Loucy (cell line): ENCODE data around the gene XRCC1.

Source experiments
- H2AFZ ChIP-seq: fragments of 200-600 bp; sonication (generic); 2 replicates; pipeline ENCODE4 v1.6.0; 2016; ENCODE audit warnings: antibody characterized with exemption, mild to moderate bottlenecking, low read length, moderate library complexity
- H3F3A ChIP-seq: fragments of 200-600 bp; 2 replicates; pipeline ENCODE4 v1.6.0; 2016; ENCODE audit warnings: antibody characterized with exemption, low read depth, mild to moderate bottlenecking
- H3K27me3 ChIP-seq: fragments of 200-600 bp; sonication (generic); 2 replicates; pipeline ENCODE4 v1.6.1; 2014; ENCODE audit warnings: low read length, mild to moderate bottlenecking; ENCODE audit not compliant: insufficient read depth, poor library complexity, severe bottlenecking
- H3K36me3 ChIP-seq: fragments of 200-600 bp; sonication (generic); 2 replicates; pipeline ENCODE4 v1.6.1; 2016; ENCODE audit warnings: low read length; ENCODE audit not compliant: insufficient read depth
- H3K4me1 ChIP-seq: fragments of 200-600 bp; sonication (generic); 2 replicates; pipeline ENCODE4 v1.5.1; 2014; ENCODE audit warnings: low read length, mild to moderate bottlenecking; ENCODE audit not compliant: insufficient read depth, poor library complexity, severe bottlenecking
- H3K4me2 ChIP-seq: fragments of 200-600 bp; sonication (generic); 2 replicates; pipeline ENCODE4 v1.6.0; 2014; ENCODE audit warnings: antibody characterized with exemption, low read length, low read depth, mild to moderate bottlenecking; ENCODE audit not compliant: poor library complexity, severe bottlenecking
- H3K4me3 ChIP-seq: fragments of 200-600 bp; sonication (generic); 2 replicates; pipeline ENCODE4 v1.5.1; 2014; ENCODE audit warnings: low read length, mild to moderate bottlenecking, mixed read lengths; ENCODE audit not compliant: poor library complexity, severe bottlenecking
- H3K79me2 ChIP-seq: fragments of 200-600 bp; sonication (generic); 2 replicates; pipeline ENCODE4 v1.6.1; 2014; ENCODE audit warnings: low read length; ENCODE audit not compliant: insufficient read depth
- H3K9ac ChIP-seq: fragments of 200-600 bp; sonication (generic); 2 replicates; pipeline ENCODE4 v1.6.0; 2014; ENCODE audit warnings: mild to moderate bottlenecking, low read depth, low read length, moderate library complexity; ENCODE audit not compliant: poor library complexity, severe bottlenecking
- H3K9me2 ChIP-seq: fragments of 200-600 bp; sonication (generic); replicated peaks from 2 replicates; pipeline ENCODE4 v1.6.1; 2016; ENCODE audit warnings: low read depth, low read length, mixed read lengths
- H3K9me3 ChIP-seq: fragments of 200-600 bp; sonication (generic); 2 replicates; pipeline ENCODE4 v1.6.1; 2014; ENCODE audit warnings: mild to moderate bottlenecking, antibody characterized with exemption, low read length, low read depth; ENCODE audit not compliant: insufficient read depth
- H4K20me1 ChIP-seq: fragments of 200-600 bp; sonication (generic); 2 replicates; pipeline ENCODE4 v1.6.0; 2014; ENCODE audit warnings: antibody characterized with exemption, low read length, mild to moderate bottlenecking; ENCODE audit not compliant: insufficient read depth, poor library complexity, severe bottlenecking
- CTCF ChIP-seq: fragments of 200-600 bp; sonication (generic); conservative IDR thresholded peaks from 2 replicates; pipeline ENCODE4 v1.5.1; 2014; ENCODE audit warnings: mild to moderate bottlenecking, antibody characterized with exemption, low read length
- EZH2phosphoT487 ChIP-seq: fragments of 200-600 bp; IDR thresholded peaks from 2 replicates; pipeline ENCODE4 v1.6.1; 2018; ENCODE audit warnings: antibody characterized with exemption, mild to moderate bottlenecking, moderate library complexity, borderline replicate concordance

Gene XRCC1

GRCh38 chr19:43541920-43542650 lies 33.2 kb downstream of the XRCC1 start:
- Histone ChIP-seq H4K20me1 (no peaks in the 10 kb centered on the region), H2AFZ (no peak overlapping the region), H3K4me2 (no peak overlapping the region), H3K9ac (no peak overlapping the region), H3K27me3 (no peaks in the 10 kb centered on the region), H3F3A (no peaks in the 10 kb centered on the region), H3K4me3 (no peak overlapping the region), H3K4me1 (no peaks in the 10 kb centered on the region), H3K9me2 (no peaks in the 10 kb centered on the region), H3K36me3 (peaks cover 51% of the 10 kb centered on the region; the same call in 1 of the 2 replicates), H3K79me2 (no peaks in the 10 kb centered on the region), H3K9me3 (no peaks in the 10 kb centered on the region)
- TF ChIP-seq CTCF, result no peak
- TF ChIP-seq EZH2phosphoT487, result no peak

GRCh38 chr19:43540381-43540780 lies 34.9 kb downstream of the XRCC1 start:
- Histone ChIP-seq H3K4me2 (no peak overlapping the region), H3F3A (no peaks in the 10 kb centered on the region), H3K9ac (no peak overlapping the region), H3K36me3 (peaks cover 50% of the 10 kb centered on the region; the same call in 1 of the 2 replicates), H3K79me2 (no peaks in the 10 kb centered on the region), H3K4me3 (no peak overlapping the region), H3K9me2 (no peaks in the 10 kb centered on the region), H3K4me1 (no peaks in the 10 kb centered on the region), H4K20me1 (no peaks in the 10 kb centered on the region), H3K9me3 (no peaks in the 10 kb centered on the region), H3K27me3 (no peaks in the 10 kb centered on the region), H2AFZ (no peak overlapping the region)
- TF ChIP-seq EZH2phosphoT487 (no peak), CTCF (no peak)

GRCh38 chr19:43538922-43539321 lies 36.4 kb downstream of the XRCC1 start:
- H2AFZ ChIP-seq, result no peak overlapping the region
- H3K4me3 ChIP-seq, result no peak overlapping the region
- no peak overlapping the region for H3K9ac ChIP-seq
- no peaks in the 10 kb centered on the region for H3K9me2 ChIP-seq
- no peaks in the 10 kb centered on the region for H4K20me1 ChIP-seq
- no peaks in the 10 kb centered on the region for H3K4me1 ChIP-seq
- peaks cover 44% of the 10 kb centered on the region; the same call in 1 of the 2 replicates for H3K36me3 ChIP-seq
- no peaks in the 10 kb centered on the region for H3K9me3 ChIP-seq
- peaks cover 5% of the 10 kb centered on the region; the same call in 1 of the 2 replicates for H3F3A ChIP-seq
- no peak overlapping the region for H3K4me2 ChIP-seq
- no peaks in the 10 kb centered on the region for H3K79me2 ChIP-seq
- no peaks in the 10 kb centered on the region for H3K27me3 ChIP-seq
- TF ChIP-seq EZH2phosphoT487 (no peak), CTCF (no peak)
